IPS DF 6.9 (cell line): Measurements from ENCODE around the gene ANTXRL.
"Not testable (repeated sequence)": the region's sequence is repeated elsewhere in the genome, so short reads cannot be mapped to it uniquely, and the experiment has no call there.

Experiments used
- DNase-seq: peaks from one replicate; pipeline ENCODE4 v3.0.0-alpha.2; 2013; ENCODE audit warnings: low read depth, low spot score
- H3K27ac ChIP-seq: one replicate; pipeline ENCODE4 v1.5.1; 2013; ENCODE audit warnings: low read length, control low read depth
- H3K27me3 ChIP-seq: 2 replicates; pipeline ENCODE4 v1.6.1; 2013; ENCODE audit warnings: mild to moderate bottlenecking, low read length; ENCODE audit not compliant: control insufficient read depth, insufficient read depth
- H3K36me3 ChIP-seq: 2 replicates; pipeline ENCODE4 v1.6.1; 2013; ENCODE audit warnings: low read length; ENCODE audit not compliant: control insufficient read depth, insufficient read depth
- H3K4me1 ChIP-seq: 2 replicates; pipeline ENCODE4 v1.6.1; 2013; ENCODE audit warnings: low read length; ENCODE audit not compliant: control insufficient read depth, insufficient read depth
- H3K4me3 ChIP-seq: 2 replicates; pipeline ENCODE4 v1.5.1; 2013; ENCODE audit warnings: mild to moderate bottlenecking, low read length
- H3K9me3 ChIP-seq: 2 replicates; pipeline ENCODE4 v1.6.1; 2013; ENCODE audit warnings: low read length, inconsistent platforms; ENCODE audit not compliant: control insufficient read depth, insufficient read depth
- WGBS: extraction: QIAGEN DNeasy Blood & Tissue Kit; methylation state at CpG from one replicate; pipeline ENCODE4 v1.1.7; 2013; ENCODE audit warnings: mixed read lengths, missing lambda C conversion rate; ENCODE audit not compliant: insufficient read length, insufficient coverage; 5-methylcytosine and 5-hydroxymethylcytosine counted together

The ANTXRL gene

DNA sequence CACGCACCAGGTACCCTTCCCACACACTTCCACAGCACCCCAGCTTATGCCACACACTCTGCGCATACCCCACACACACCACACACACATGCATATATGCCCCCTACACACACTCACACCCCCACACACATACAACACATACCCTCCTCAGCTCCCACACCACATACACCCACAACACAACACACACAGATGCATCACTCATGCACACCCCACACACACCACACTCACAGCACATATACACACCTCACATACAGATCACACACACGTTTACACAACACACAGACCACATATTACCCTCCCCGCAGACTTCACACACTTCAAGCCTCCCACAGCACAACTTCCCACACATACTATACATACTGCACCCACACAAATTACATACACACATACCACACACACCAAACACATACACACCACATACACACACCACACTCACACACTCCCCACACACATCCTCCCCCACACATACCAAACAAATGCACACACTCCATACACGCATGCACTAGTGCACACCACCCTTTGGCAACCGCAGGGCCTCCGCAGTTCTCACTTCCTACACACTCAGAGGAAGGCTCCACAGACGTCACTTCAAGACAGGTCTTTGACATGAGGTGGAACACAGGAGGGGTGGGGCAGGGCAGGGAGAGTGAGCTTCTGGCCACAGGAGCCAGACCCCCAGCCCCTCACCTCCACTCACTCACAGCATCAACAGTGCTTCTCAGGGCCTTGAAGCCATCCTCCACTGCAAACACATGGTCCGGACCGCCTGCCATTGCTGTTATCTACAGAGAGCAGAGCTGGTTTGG lies 18.5 kb upstream of the ANTXRL start:
- no peak for DNase-seq

DNA sequence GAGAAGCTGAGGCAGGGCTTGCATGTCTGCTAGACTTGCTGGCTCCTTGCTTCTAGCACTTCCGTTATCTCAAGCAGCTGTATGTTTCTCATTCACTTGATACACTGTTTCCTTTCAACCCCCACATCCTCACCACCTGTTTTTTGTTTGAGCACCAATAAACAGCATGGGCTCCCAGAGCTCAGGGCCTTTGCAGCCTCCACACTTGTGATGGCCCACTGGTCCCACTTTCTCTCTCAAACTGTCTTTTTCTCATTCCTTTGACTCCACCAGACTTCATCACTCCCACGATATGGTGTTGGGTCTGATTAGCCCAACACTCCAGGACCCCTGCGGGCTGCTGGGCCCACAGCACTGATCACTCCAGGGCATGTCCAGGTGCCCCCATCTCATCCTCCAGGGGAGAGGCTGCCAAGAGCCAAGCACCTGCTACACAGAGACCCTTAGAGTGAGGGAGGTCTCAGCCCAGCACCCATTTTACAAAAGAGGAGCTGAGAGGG lies 17.2 kb upstream of the ANTXRL start:
- H3K27me3 ChIP-seq, H3K27ac ChIP-seq, H3K4me1 ChIP-seq, H3K9me3 ChIP-seq, H3K36me3 ChIP-seq, DNase-seq, H3K4me3 ChIP-seq: not testable (repeated sequence)
- WGBS, result no CpG with 5 or more reads among the region's 3 CpGs

More for the DNA sequence above, 18.5 kb upstream of the ANTXRL start:
- H3K4me3 ChIP-seq, result no peak overlapping the region
- no peak overlapping the region for H3K27ac ChIP-seq
- H3K9me3 ChIP-seq, result no peaks in the 10 kb centered on the region
- WGBS, result no CpG with 5 or more reads among the region's 10 CpGs
- no peaks in the 10 kb centered on the region for H3K27me3 ChIP-seq
- H3K36me3 ChIP-seq, result no peaks in the 10 kb centered on the region
- no peaks in the 10 kb centered on the region for H3K4me1 ChIP-seq

DNA sequence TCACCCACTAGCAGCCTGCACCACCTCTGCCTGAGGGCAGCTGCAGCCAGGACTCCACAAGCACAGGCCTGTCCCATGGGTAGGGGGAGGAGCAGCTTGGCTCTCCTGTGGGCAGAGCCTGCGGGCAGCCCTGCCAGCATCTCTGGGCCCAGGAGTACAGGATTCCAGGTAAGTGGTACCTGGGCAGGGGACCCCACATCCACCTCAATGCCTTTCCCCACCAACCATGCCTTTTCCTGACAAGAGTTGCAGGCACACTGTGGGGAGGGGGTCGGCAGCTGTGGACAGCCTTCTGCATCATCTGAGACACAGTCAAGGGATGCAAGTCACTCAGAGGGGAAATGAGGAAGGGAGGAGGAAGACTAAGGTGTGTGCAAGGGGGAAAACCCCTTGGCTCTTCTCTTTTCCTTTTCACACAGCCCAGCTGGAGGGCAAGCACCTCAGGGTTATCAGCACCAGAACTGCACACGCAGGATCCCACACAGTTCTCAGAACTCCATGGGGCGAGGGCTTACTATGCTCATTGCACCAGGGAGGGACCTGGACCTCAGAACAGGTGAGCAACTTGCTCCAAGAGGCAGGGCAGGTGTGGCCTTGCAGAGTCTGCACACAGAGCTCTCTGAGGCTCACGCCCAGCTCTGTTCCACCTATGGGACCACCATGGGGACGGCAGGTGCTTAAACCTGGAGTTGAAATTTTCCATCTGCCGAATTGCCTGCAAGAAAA lies 16.5 kb upstream of the ANTXRL start:
- Histone ChIP-seq H3K4me1 (no peaks in the 10 kb centered on the region), H3K27ac (no peak overlapping the region), H3K9me3 (no peaks in the 10 kb centered on the region), H3K36me3 (no peaks in the 10 kb centered on the region), H3K27me3 (no peaks in the 10 kb centered on the region), H3K4me3 (no peak overlapping the region)
- WGBS, result no CpG with 5 or more reads among the region's 7 CpGs
- DNase-seq, result no peak

DNA sequence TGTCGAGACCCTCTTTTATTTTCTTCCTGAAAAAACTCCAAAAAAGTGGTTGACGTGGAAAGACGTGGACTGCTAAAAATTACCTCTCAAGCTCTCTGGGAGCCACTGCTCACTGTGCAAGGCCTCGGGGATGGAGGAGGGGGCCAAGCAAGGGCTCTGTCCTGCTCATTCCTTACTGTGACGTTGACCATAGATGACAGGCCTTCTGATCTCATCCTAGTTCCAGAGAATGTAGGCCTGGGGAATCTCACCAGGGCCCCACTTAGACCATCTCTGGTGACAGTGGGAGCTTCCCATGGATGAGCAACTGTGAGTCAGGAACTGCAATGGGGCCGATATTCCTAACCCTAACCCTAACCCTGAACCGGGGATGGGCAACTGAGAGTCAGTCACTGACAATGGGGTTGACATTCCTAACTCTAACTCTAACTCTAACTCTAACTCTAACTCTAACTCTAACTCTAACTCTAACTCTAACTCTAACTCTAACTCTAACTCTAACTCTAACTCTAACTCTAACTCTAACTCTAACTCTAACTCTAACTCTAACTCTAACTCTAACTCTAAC lies 15.8 kb upstream of the ANTXRL start:
- not testable (repeated sequence) for H3K36me3 ChIP-seq, H3K9me3 ChIP-seq, DNase-seq, H3K27ac ChIP-seq, H3K4me3 ChIP-seq, H3K27me3 ChIP-seq, H3K4me1 ChIP-seq
- no CpG with 5 or more reads among the region's 7 CpGs for WGBS

DNA sequence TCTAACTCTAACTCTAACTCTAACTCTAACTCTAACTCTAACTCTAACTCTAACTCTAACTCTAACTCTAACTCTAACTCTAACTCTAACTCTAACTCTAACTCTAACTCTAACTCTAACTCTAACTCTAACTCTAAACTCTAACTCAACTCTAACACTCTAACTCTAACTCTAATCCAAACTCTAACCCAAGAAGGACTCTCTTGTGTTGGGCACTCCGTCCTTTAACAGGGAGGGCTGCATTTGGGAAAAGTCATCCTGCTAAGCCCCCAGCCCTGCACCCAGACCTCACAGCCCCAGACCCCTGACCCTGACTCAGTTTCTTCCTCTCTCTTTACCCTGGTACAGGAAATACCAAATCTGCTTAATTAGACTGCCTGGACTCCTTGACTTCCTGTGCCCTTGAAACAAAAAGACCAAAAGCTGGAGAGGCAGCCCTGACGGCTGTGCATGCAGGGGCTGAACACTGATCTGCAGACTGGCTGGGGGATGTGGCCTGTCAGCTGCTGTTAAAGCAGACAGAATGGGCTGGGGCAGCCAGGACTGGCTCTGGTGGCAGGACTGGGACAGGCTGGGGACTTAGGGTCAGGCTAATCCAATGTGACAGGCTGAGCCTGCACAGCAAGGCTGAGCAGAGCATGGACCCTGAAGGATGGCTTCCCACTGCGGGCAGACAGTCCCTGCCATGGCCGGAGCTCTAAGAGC lies 14.8 kb upstream of the ANTXRL start:
- H3K27ac ChIP-seq, H3K4me1 ChIP-seq, H3K4me3 ChIP-seq, DNase-seq, H3K9me3 ChIP-seq, H3K36me3 ChIP-seq, H3K27me3 ChIP-seq: not testable (repeated sequence)
- no CpG with 5 or more reads among the region's 4 CpGs for WGBS

DNA sequence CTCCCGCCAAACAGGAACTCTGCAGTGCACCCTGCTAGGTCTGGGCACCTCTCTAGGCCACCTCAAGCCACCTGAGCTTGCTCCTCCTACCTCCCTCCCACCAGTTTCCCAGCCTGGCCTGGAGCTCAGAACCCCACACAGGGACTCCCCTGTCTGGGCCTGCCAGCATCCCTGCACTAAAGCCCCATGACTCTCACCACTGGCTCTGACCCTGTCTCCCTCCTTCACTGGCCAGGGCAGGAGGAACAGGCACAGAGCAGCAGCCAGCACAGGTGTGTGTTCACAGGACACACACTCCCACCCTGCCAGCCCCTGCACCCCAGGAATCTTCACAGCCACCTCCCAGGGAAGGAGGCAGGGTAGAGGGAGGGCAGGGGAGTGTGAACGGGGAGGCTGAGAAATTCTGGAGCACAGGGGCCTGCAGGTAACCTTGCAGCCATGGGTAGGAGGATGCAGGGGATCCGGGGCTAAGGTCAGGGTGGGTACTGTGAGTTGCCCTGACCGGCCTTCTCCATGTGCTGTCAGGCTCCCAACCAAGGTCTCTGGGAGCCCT lies 13.9 kb upstream of the ANTXRL start:
- Histone ChIP-seq H3K27me3 (no peaks in the 10 kb centered on the region), H3K27ac (no peak overlapping the region), H3K9me3 (no peaks in the 10 kb centered on the region), H3K36me3 (no peaks in the 10 kb centered on the region), H3K4me1 (no peaks in the 10 kb centered on the region), H3K4me3 (no peak overlapping the region)
- no CpG with 5 or more reads among the region's 4 CpGs for WGBS
- no peak for DNase-seq

DNA sequence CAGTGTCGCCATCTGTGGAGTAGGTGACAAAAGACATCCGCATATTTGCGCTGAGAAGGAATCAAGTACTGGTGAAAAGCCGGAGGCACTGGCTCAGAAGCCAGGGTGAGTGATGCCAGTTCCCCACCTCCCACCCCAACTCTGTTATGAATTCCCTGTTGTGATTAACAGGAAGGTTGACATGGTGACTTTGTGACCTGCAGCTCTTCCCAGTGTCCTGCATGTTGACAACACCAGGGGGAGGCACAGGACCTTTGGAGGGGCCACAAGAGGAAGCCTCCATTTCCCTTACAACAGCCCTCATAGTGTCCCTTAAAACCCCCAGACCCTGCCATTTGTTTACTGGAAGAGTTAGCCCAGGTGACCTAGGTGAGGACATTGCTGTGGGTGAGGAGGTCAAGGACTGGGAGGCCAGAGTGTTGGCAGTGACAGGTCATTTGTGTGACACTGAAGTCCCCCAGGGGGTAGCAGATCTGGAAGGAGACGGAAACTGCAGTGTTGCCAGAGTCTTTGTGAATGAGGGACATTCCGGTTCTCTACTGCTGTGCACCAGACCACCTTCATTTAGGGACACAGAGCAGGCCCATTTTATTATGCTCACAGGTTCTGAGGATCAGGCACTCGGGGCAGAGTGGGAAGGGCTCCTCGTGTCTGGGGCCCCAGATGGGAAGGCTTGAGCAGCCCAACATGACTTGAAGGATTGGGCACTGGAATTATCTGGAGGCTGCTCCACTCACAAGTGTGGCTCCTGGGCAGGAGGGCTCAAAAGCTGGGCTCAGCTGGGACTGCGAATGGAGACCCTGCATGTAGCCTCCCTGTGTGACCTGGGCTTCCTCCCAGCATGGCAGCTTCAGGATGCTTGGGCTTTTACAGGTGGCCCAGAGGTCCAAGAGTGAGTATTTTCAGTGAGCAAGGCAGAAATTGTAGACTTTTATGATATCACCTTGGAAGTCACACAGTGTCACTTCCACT lies 13.0 kb upstream of the ANTXRL start:
- no peaks in the 10 kb centered on the region for H3K27me3 ChIP-seq
- no peak for DNase-seq
- no peaks in the 10 kb centered on the region for H3K36me3 ChIP-seq
- H3K27ac ChIP-seq, result no peak overlapping the region
- WGBS, result no CpG with 5 or more reads among the region's 9 CpGs
- no peaks in the 10 kb centered on the region for H3K4me1 ChIP-seq
- no peaks in the 10 kb centered on the region for H3K9me3 ChIP-seq
- no peak overlapping the region for H3K4me3 ChIP-seq

DNA sequence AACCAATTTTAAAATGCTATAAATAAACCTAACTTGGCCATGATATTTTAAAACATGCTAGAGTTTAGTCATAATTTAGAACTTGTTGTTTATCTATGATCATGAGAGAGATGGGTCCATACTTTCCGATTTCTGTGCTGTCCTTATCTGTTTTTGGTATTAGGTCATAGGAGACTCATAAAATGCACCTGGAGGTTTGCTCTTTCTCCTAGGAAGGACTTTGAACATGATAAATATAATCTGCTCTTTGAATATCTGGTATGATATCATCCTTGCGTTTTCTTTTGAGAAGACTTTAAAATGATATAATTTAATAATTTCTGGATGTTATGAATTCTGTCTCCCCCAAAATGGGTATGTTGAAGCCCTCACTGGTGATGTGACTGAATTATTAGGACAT lies 9.0 kb upstream of the ANTXRL start:
- H3K4me1 ChIP-seq, result no peaks in the 10 kb centered on the region
- no peaks in the 10 kb centered on the region for H3K9me3 ChIP-seq
- H3K27me3 ChIP-seq, result peaks cover 5% of the 10 kb centered on the region; the same call in 1 of the 2 replicates
- WGBS, result no CpG with 5 or more reads among the region's 2 CpGs
- no peak overlapping the region for H3K27ac ChIP-seq
- DNase-seq, result no peak
- no peak overlapping the region for H3K4me3 ChIP-seq
- no peaks in the 10 kb centered on the region for H3K36me3 ChIP-seq

DNA sequence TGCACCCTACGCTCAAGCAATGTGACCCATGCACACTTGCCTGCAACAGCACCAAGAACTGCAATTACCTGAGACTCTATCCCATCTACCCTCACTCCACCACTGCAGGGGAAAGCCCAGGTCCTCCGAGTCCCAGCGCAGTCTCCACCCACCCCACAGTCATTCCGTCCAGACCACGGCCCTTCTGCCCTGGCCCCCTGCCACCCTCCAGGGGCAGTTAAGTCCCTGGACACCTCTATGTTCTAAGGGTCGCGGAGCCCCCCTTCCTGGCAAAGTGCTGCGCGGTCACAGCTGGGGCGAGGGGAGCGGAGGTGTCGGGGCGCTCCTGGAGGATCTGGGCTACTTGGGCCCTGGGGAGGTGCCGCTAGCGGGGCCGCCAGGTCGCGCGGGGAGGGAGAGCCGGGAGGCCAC lies 4.4 kb upstream of the ANTXRL start:
- peak overlapping the region; percentile 58 for H3K4me3 ChIP-seq
- H3K27me3 ChIP-seq, H3K9me3 ChIP-seq, H3K4me1 ChIP-seq, H3K27ac ChIP-seq, DNase-seq, H3K36me3 ChIP-seq: not testable (repeated sequence)
- WGBS, result no CpG with 5 or more reads among the region's 20 CpGs
